Non-pigmented ciliary epithelial cell (primary cell): ENCODE data around the gene PHF24.
A peak's percentile ranks its signal among the peaks of the same experiment; 100 is the strongest.

ENCODE experiments used
- DNase-seq: peaks from one replicate; pipeline ENCODE4 v3.0.0-alpha.2; 2010; ENCODE audit warnings: low read depth

PHF24 gene

GRCh38 chr9:34983209-34983608 lies 25.1 kb downstream of the PHF24 start:
- no peak for DNase-seq

GRCh38 chr9:34984049-34984448 lies 26.0 kb downstream of the PHF24 start:
- DNase-seq = no peak

GRCh38 chr9:34985311-34985899 lies 27.3 kb downstream of the PHF24 start:
- no peak for DNase-seq

GRCh38 chr9:34986540-34987047 lies 28.5 kb downstream of the PHF24 start:
- no peak for DNase-seq

GRCh38 chr9:34987160-34987901 lies 29.2 kb downstream of the PHF24 start:
- no peak for DNase-seq

GRCh38 chr9:34988218-34989002 lies 30.3 kb downstream of the PHF24 start:
- no peak for DNase-seq

- peak; percentile 99 for DNase-seq
Measured at GRCh38 chr9:34989003-34989945, 31.2 kb downstream of the PHF24 start, which contains the start of gene DNAJB5. Gene DNAJB5 (plus strand): TSS chr9:34989745. CDS start chr9:34990631, 886 bp downstream.

DNA sequence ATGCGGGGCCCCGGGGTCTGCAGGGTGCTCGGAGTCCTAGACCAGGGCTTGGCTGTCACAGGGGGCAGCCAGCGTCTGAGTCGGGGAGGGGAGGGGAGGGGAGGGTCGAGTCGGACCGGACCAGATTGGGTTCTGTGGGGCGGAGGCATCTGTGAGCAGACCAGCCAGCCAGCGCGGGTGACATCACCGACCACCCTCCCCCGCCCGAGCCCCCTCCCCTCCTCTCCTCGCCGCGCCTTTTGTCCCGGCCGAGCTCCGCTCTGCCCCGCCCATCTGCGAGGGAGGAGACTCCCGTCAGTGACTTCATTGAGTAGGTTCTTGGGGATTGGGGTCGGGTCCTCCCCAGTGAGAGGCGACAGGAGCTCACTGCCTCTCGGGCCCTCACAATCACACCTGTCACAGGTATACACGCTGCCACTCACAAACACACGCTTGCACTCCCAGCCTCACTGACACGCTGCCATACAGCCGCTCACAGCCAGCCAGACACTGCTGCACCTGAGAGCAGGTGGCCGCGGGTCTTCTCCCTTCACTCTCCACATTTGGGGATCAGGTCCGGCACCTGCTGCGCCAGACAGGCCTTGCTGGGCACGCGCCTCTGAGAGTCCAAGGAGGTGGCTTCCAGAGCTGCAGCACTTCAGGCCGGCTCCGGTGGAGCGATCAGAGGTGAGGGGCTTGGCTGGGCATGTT lies 32.0 kb downstream of the PHF24 start:
- DNase-seq = no peak

DNA sequence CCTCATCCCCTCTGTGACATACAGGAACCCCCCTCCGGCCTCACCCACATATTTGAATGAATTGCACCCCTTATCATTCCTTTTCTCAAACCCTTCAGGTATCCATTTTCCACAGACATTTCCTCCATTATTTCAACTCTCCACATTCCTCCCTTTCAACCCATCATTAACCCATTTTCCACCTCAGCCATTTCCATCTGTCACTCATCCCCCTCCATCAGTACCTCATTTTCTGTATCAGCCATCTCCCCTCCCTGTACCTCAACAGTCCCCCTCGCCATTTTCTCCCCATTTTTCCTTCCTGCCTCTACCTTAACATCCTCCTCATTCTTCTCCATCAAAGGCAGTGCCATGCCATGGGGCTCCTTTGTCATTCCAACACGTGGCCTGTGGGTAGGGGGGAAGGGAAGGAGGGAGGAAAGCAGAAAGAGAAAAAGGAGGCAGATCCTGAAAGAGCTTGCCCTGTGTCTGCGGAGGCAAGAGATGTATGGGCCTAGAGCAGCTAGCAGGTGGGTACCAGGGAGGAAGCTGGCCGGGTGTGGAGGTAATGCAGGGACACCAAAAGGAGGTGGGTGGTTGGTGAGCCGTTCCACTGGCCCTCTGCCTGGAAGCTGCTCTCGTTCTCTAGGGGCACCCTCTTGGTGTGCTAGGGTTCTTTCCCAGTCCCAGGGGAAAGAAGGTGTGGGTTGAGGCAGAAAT lies 33.0 kb downstream of the PHF24 start:
- DNase-seq = no peak

DNA sequence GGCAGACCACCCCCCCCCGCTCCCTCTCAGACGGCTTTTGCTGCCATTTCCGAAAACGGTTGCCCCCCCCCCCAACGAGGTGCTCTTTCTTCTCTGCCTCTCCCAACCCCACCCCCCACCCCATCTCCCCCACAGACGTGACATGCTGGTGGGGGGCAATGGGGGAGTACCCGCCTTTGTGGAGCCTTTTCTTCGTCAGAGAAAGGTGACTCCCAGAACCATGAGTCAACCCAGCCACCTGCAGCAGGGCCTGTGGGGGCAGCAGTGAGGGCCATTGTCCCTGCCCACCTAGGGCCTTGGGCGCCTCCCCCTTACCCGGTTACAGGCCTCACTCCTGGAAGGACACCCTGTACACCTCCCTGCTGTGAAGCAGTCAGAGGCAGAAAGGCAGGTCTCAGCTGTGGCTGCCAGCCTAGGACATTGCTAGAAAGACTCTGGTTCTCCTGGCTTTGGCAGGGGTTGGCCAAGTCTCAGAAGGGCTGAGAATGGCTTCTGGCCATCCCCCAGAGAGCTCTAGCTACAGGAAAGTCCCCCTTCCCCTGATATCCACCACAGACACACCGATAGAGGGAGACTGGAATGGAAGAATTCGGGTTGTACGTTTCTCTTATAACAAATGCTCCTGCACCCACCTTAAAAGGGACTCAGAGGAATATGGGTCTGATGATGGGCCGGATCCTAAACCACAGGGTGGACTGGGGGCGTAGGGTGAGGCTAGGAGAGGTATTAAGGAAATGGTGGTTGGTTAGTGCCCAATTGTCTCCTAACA lies 33.7 kb downstream of the PHF24 start:
- no peak for DNase-seq

GRCh38 chr9:34992376-34992951 lies 34.4 kb downstream of the PHF24 start:
- DNase-seq = peak; percentile 59

DNA sequence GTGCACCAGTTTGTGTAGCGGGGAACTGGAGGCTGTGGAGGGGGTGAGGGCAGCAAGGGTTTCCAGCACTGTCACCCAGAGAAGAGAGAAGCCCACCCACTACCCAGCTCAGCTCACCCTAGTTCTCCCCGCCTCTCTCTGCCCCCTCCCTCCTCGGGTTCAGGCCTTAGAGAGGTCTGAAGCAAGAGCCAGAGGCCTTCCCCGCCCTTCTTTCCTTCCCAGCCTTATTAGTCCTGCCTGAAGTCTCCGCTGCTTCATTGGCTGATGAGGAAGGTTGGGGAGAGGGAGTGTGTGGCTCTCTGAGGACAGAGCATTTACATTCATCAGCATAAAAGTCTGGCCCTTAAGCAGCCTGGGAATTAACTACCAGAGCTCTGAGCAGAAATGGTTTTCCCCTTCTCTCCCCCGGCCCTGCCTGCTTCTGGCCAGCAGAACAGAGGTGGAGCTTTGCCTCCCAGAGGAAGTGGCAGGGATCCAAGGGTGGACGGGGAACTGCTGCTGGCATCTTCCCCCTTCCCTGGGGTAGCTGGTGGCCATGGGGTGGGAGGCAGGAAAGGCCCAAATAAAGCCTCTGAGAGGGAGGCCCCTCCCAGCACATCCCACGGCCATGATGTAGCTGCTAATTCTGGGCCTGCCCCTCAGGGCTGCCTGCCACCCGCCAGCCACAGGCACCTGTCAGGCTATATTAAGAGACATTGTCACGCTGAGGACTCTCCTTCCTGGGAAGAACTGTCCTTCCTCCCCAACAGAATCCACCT lies 35.6 kb downstream of the PHF24 start:
- no peak for DNase-seq

DNA sequence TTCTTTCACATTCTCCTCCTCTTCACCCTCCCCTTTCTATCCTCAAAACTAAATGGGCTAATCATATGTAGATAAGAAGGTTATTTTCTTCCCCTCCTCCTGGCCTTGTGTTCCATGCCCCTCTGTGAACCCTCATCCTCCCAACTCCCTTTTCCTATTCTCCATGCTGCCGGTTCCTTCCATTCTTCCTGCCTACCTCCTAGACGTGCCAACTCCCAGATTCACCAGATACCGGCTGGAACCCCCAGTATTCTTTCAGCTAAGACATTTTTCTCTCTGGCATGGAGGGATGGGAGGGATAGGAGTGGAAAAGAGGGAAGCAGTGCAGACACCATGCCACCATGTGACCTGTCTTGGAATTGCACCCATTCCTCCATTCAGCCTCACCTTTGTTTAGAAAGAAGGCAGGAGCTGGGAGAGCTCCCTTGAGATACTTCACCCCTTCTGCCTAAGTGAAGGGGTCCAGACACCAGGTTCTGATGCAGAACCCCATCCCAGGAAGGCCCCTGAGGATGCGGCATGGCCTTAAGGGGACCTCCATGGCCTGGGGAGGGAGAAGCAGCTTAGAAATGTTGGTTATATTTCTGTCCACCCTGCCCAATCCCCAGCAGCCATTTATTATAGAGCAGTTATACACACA lies 36.3 kb downstream of the PHF24 start:
- no peak for DNase-seq

GRCh38 chr9:34994900-34995669 lies 37.0 kb downstream of the PHF24 start:
- DNase-seq = no peak

- DNase-seq = no peak
Measured at GRCh38 chr9:34995670-34996060, 37.6 kb downstream of the PHF24 start.

DNA sequence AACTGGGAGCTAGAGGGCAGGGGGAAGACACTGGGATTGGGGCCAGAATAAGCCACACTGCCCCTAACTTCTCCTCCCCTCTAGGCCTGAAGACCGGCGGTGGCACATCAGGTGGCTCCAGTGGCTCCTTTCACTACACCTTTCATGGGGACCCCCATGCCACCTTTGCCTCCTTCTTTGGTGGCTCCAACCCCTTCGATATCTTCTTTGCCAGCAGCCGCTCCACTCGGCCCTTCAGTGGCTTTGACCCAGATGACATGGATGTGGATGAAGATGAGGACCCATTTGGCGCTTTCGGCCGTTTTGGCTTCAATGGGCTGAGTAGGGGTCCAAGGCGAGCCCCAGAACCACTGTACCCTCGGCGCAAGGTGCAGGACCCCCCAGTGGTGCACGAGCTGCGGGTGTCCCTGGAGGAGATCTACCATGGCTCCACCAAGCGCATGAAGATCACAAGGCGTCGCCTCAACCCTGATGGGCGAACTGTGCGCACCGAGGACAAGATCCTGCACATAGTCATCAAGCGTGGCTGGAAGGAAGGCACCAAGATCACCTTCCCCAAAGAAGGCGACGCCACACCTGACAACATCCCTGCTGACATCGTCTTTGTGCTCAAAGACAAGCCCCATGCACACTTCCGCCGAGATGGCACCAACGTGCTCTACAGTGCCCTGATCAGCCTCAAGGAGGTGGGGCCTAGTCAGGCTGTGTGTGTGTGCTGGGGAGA lies 38.3 kb downstream of the PHF24 start:
- no peak for DNase-seq

- DNase-seq = no peak
Measured at GRCh38 chr9:34996905-34997279, 38.8 kb downstream of the PHF24 start.
